Measurements from ENCODE around the gene SPIRE1.
A peak's percentile ranks its signal among the peaks of the same experiment; 100 is the strongest.
"Not testable (repeated sequence)": the region's sequence is repeated elsewhere in the genome, so short reads cannot be mapped to it uniquely, and the experiment has no call there.

The SPIRE1 gene

DNA sequence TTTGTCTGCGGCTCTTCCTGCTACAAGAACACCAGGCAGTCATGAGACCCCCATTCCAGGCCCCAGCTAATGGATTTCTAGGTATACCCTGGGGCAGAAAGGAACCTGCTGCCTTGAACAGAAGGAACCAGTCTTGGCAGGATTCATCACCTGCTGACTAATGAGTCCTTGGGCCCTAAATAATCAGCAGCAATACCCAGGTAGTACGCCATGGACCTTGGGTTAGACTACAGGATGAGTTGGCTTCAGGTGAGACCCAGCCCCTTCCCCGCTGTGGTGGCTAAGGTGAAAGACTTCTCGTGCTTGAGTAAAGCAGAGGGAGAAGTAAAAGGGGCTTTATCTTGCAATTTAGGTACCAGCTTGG, 105.0 kb downstream of the SPIRE1 start:
- no peak for DNase-seq (ENCODE audit: low spot score)

DNA sequence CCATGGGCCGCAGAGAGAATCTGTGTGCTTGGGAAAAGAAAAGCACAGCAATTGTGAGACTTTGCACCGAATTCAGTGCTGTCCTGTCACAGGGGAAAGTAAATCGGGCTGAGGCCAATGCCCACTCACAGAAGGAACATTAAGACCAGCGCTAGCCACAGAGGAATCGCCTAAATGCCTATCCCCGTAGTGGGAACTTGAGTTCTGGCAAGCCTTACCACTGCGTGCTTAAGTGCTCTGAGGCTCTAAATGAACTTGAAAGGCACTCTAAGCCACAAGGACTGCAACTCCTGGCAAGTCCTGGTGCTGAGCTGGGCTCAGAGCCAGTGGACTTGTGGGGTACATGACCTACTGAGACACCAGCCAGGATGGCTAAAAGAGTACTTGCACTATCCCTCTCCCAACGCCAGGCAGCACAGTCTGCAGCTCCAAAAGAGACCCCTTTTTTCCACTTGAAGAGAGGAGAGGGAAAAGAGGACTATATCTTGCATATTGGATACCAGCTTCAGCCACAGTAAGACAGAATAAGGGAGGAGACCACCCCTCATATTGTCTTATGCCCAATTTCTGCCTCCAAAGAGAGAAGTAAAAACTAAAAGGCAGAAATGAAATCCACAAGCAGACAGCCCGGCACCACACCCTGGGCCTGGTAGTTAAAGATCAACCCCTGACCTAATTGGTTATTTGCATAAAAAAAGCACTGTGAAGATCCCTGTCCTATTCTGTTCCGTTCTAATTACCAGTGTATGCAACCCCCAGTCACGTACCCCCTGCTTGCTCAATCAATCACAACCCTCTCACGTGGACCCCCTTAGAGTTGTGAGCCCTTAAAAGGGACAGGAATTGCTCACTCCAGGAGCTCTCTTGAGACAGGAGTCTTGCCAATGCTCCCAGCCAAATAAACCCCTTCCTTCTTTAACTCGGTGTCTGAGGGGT, 105.7 kb downstream of the SPIRE1 start:
- not testable (repeated sequence) for DNase-seq (ENCODE audit: low spot score)

DNA sequence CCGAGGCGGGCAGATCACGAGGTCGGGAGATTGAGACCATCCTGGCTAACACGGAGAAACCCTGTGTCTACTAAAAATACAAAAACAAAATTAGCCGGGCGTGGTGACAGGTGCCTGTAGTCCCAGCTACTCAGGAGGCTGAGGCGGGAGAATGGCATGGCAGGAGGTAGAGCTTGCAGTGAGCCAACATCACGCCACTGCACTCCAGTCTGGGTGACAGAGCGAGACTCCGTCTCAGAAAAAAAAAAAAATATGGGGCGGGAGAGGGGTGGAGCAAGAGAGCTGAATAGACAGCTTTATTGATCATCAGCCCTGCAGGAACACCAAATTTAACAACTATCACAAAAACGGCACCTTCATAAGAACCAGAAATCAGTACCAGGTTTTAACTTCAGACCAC, 106.4 kb downstream of the SPIRE1 start:
- not testable (repeated sequence) for DNase-seq (ENCODE audit: low spot score)

DNA sequence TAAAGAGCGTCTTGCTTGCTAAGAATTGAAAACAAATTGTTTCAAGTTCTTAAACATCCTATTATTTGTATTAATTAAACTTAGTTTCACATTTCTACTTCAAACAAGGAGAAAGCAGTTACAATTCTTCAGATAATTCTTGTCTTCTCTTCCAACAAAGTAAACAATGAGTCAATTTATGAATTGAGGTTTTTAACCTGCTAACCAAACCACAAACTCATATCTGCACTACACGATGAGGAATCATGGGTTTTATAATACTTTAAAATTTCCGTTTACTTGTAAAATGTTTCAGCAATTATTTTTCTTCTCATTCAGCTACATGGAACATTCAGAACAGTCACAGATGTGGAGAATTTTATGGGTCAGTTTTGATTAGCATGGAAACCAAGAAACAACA, 114.2 kb downstream of the SPIRE1 start:
- DNase-seq (ENCODE audit: low spot score), result no peak

DNA sequence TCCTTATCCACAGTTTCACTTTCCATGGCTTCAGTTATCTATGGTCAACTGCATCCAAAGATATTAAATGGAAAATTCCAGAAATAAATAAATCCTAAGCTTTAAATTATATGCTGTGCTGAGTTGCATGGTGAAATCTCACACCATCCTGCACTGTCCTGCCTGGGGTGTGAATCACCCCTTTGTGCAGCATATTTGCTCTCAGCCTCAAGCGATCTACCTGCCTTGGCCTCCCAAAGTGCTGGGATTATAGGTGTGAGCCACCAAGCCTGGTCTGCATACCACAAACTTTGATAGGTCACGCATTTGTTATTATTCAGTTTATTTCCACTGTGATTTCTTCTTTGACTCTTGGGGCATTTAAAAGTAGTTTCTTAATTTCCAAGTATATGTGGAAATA, 117.2 kb downstream of the SPIRE1 start:
- DNase-seq (ENCODE audit: low spot score), result no peak

DNA sequence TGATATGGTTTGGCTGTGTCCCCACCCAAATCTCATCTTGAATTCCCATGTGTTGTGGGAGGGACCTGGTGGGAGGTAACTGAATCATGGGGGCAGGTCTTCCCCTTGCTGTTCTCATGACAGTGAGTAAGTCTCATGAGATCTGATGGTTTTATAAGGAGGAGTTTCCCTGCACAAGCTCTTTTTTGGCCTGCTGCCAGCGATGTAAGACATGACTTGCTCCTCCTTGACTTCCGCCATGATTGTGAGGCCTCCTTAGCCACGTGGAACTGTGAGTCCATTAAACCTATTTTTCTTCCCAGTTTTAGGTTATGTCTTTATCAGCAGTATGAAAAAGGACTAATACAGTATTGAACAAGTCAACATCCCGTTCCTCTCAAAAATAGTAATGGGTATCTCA, 118.7 kb downstream of the SPIRE1 start:
- DNase-seq (ENCODE audit: low spot score), result peak; percentile 15

DNA sequence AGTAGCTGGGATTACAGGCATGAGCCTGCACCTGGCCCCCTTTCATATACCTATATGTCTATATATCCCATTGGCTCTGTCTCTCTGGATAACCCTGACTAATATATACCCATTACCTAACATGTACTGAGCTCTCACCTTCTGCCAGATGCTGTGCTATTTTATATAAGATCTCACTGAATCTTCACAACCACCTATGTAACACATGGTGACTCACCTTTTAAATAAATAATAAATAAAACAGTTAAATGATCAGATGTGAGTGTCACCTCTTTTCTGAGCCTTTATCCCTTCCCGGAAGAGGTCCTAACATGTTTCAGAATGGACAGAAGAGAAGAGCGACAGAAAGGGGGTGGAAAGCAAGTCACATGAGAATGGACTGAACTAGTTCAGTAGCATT, 123.1 kb downstream of the SPIRE1 start:
- DNase-seq (ENCODE audit: low spot score), result no peak

DNA sequence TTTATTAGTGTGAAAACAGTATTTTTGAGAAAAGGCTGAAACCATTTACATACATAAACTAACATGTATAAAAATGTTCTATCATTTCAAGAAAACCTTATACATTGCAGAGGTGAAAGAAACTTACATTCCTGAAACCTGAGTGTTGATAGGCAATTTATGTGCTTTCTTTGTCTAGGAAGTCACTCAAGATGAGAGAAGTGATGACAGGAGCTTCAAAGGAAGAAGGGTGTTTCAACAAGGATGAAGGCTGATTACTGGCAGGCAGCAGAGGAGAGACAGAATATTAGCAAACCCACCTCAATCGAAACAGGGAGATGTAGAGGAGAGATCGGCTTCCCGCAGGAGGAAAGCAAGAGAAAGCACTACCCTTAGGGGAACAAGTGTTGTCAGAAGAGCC, 125.2 kb downstream of the SPIRE1 start:
- no peak for DNase-seq (ENCODE audit: low spot score)

DNA sequence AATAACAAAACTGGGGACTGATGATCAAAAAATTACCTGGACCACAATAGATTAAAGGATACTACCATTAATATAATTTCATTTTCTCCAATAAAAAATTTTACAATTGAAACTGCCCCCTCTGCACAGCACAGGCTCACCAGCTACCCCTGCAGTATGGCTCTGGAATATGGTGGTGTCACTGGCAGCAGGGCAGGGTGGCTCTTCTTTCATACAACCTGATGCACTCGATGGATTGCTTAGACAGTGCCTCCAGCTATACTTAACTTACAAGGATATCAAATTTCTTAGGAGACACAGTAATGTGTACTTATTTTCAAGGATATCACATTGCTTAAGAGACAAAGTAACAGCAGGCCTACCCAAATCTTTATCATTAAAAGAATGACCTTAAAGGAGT, 126.2 kb downstream of the SPIRE1 start:
- no peak for DNase-seq (ENCODE audit: low spot score)

DNA sequence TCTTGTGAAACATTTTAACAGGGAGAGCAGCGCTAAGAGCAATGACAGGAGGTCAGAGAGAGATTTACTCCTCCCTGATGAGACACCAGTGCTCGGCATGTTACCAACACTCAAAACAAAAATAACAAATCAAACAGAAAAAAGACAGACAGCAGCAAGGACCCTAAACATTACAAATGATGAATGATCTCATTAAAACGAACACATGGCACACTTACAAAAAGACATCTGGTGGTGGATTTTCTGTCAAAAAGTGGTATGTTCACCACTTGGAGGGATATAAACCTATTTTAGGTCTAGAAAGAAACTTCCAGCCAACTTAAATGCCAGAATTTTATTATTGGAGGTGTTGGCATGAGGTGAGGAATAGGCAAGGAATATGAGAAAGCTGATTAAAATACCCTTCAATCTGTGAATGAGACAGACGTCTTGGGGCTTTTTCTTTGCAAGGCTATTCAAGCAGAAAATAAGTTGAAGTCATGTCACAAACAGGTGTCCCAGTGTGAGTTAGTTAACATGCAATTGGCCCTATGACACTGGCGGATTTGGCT, 137.4 kb downstream of the SPIRE1 start:
- DNase-seq (ENCODE audit: low spot score), result no peak

DNA sequence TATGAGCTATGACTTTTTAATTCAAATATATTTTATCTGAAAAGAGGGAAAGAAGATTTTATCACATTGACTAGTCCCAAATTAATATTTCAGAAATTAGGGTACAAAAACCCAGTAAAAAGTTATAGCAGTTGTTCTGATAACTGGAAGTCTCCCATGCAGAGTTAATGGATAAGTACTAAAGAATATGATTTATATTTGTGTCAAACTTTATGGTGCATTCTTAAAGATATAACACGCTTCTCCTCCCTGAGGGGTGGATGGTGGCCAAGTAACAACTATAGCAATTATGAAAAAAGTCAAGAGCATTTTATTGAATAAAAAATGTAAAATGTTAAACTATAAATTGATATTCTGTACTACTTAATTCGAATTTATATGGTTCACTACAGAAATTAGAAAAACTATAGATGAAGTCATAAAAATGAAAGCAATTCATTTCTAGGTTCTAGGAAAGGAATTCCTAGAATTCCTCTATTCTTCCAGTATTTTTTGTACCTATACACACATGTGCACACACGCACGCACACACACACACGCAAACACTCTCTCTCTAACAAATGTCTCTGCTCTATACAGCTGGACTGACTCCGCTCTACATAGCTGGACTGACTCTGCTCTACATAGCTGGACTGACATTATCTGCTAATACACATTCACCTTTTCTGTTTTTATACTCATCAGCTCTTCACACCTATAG, 138.9 kb downstream of the SPIRE1 start:
- no peak for DNase-seq (ENCODE audit: low spot score)

DNA sequence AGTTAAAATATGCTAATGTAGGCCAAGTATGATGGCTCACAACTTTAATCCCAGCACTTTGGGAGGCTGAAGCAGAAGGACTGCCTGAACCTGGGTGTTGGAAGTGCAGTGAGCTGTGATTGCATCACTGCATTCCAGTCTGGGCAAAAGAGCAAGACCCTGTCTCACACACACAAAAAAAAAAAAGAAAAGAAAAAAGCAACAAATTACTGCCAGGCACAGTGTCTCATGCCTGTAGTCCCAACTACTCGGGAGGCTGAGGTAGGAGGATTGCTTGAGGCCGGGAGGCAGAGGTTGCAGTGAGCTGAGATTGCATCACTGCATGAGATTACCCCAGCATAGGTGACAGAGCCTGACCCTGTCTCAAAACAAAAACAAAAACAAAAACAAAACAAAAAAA, 139.6 kb downstream of the SPIRE1 start:
- no peak for DNase-seq (ENCODE audit: low spot score)

DNA sequence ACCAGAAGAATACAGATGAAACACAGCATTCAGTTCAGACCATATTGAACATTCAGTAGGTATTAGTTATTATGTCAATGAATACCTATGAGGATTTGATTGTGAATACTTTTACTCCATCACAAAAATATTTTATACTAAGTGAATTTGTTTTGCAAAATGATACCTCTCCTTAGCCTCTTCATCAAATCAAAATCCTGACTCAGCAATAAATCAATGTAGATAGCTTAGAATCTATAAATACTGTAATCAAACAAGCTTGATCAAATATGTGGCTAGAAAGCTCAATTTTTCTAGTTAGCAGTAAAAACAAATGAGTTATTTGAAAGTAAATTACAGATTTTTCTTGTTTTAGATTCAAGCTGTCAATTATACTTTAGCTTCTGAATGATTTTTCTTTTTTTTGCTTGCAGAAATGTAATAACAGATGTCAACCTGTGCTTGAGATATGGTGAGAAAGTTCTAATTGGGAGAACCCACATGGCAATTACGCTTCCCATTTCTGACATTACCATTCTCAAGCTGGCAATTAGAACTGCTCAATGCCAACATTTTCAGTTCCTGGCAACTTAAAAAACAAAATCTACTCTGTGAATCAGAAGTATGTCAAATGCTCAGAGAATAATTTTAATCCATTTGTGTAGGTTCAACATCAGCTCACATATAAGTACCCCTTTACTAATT, 140.6 kb downstream of the SPIRE1 start:
- no peak for DNase-seq (ENCODE audit: low spot score)

DNA sequence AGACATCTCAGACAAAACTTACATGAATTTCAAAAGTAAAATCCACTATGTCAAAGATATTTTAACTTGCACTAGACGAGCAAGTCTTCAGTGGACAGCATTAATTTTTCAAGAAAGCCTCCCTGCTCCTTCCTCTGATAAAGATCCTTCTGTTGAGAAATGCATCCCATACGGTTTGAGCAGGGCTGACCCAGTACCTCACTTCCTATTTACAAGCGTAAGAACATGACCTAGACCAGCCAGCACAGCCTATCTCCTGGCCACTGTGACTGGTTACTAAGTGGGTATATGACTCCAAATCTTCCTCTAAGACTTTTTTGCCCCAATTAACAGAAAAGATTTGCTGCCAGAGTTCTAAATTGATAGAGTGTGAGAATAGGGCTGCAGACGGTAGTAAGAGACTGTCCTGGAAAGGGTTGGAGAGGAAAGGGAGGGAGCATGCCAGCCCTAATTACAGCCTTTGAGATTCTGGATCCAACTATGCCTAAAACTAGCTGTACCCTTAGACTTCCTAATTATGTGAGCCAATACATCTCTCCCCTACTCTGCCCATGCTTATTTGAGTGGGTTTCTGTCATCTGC, 141.8 kb downstream of the SPIRE1 start:
- DNase-seq (ENCODE audit: low spot score), result no peak

DNA sequence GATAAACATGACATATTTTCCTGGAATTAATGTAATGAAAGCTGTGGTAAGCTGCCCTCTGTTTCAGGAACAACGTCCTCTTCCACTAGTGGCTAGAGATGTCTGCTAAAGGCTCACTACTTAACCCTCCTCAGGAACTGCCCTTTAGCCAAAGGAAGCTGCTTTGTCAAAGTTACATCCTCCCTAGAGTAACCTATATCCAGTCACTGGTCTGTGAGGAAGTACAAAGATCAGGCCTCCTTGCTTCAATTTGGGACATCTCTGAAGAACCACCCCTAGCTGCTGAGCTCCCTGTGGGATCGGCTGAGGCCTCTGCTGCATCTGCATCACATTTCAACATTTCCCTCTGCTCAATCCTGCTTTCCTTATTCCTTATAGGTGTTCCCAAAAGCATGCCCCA, 142.4 kb downstream of the SPIRE1 start:
- DNase-seq (ENCODE audit: low spot score), result no peak

DNA sequence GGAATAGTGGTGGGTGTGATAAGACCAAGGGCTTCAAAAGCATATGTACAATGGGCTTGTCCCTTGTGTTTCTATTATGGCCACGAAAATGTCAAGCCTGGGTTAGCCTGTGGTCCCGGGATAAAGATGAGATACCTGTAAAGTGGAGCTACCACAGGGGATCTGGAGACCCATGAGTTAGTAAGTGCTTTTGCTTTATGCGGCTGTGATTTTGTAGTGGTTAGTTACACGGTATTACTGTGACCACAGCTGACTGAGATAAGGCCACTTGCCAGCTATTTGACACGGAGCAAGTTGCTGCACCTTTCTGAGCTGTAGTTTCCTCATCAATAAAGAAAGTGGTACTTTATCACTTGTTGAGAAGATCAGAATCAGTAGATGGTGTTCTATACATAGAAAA, 150.9 kb downstream of the SPIRE1 start:
- DNase-seq (ENCODE audit: low spot score), result no peak

DNA sequence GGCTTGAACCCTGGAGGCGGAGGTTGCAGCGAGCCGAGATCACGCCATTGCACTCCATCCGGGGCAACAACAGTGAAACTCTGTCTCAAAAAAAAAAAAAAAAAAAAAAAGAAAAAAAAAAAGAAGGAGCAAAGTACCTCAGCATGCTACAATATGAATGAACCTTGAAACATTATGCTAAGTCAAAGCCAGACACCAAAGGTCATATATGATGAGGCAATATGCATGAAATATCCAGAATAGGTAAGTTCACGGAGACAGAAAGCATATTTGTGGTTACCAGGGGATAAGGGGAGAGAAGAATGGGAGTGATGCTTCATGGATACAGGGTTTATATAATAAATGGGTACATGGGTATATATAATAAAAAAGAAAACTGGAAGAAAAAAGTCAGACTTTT, 156.9 kb downstream of the SPIRE1 start:
- no peak for DNase-seq (ENCODE audit: low spot score)

DNA sequence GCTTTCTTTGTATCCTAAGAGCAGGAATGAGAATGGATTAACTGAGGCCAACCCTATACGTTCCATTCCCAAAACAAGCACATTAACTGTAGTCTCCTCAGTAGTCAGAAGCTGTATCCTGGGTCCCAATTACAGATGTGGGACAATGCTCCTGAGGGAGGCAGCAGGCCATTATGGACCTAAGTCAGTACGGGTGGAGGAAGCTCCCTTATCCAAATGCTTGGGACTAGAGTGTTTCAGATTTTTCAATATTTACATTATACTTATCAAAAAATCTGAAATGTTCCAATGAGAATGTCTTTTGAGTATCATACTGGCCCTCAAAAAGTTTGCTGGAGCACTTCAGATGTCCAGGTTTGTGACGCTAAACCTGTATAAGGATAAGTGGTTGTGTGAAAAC, 160.1 kb downstream of the SPIRE1 start:
- no peak for DNase-seq (ENCODE audit: low spot score)

DNA sequence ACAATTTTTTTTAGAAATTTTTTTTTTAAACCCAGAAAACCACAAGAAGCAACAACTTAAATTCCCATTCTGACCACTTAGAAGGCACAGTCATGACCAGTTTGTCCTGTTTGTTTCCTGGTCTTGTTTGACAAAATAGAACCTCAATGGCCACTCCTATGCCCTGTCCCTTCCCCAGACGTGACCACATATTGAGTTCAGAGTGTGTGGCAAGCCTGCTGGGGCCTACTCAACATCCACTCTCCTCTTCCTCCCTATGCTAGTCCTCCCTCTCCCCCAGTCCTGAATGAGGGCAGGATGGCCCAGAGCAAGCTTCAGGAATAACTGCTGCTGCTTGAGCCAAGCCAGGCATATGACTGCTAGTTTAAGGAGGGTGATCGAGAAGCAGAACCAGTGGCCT, 160.6 kb downstream of the SPIRE1 start:
- DNase-seq (ENCODE audit: low spot score), result no peak

DNA sequence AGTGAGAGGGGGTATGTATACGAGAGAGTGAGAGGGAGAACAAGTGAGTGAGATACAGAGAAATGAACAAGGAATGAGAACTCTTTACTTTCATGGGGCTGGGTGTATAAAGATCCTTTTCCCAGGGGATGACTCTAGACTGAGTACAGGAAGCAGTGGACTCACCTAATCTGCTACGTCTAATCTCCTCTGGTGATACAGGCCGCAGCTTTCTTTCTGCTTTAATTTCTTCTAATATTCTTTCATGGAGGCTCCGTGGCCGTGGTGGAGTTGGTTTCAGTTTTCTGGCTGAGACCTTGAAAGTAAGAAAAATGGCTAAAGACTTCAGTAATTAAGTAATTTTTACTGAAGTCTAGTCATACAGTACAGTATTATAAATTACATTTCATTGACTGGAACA, 165.0 kb downstream of the SPIRE1 start:
- DNase-seq (ENCODE audit: low spot score), result no peak

DNA sequence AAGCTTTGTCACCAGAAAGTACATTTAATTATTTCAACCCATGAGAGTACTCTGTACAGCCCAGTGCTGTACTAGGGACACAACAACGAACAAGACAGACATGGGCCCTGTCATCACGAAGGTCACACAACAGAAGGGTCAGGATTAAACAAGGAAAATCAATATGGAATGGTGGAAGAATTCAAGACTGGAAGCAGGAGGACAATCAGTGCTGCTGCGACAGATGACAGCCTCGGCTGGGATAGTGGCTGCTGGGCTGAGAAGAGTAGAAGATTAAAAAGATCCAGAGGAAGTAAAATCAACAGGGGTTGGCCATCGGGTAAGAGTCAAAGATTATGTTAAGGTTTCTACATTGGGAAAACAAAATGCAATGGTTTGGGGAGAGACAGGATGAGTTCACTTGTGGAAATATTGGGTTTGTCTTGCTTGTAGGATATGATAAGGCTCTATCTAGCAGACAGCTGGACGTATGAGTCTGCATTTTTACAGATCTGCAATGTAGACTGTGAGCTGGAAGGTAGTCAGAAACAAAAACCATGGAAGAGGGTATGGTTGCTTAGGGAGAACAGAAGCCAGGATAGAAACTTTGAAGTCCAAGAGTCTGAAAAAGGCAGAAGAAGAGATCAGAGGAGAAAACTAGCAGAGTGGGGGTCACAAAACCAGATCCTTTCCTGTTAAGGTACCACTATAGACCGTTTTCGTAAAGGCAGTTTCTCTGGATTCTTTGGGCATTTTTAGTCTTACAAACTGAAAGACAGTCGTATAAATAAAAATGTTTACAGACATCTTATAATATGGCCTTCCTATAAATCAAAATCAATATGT, 166.1 kb downstream of the SPIRE1 start:
- peak; percentile 61 for DNase-seq (ENCODE audit: low spot score)

All from hematopoietic multipotent progenitor cell treated with erythropoietin and hydrocortisone succinate and interleukin-3 and kit ligand, for 17 days (in vitro differentiated cells).